ENCODE measurements around the gene CDKL4.

DNA sequence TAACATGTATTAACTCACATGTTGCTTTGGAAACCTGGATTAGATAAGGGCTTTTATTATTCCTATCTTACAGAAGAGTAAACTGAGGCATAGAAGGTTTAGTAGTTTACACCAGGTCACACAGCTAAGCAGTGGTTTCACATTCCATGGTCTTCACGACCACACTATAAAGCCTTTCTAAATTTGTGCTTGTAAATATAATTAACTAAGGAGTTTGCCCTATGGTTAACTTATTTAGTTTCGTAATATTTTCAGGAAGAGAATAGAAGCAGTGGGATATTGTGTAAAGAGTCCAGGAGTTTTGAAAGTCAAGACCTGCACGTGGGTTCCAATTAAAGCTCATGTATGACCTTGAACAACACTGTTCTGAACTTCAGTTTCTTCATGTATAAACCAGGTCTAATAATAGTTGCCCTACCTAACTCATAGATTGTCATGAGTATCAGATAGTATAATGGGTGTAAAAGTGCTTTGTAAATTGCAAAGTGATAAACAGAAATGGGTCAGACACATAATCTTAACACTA, 103.4 kb downstream of the CDKL4 start:
- TF ChIP-seq, protein P1, sequence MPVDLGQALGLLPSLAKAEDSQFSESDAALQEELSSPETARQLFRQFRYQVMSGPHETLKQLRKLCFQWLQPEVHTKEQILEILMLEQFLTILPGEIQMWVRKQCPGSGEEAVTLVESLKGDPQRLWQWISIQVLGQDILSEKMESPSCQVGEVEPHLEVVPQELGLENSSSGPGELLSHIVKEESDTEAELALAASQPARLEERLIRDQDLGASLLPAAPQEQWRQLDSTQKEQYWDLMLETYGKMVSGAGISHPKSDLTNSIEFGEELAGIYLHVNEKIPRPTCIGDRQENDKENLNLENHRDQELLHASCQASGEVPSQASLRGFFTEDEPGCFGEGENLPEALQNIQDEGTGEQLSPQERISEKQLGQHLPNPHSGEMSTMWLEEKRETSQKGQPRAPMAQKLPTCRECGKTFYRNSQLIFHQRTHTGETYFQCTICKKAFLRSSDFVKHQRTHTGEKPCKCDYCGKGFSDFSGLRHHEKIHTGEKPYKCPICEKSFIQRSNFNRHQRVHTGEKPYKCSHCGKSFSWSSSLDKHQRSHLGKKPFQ (tag by site-specific recombination; IDR thresholded peaks at IDR 0.05), result no peak
- TF ChIP-seq GLIS2 (tag by site-specific recombination; IDR thresholded peaks at IDR 0.05) (no peak), ZBTB21 (tag by site-specific recombination; IDR thresholded peaks at IDR 0.05) (no peak), ZNF514 (tag by site-specific recombination; IDR thresholded peaks at IDR 0.05) (no peak), WT1 (tag by site-specific recombination; IDR thresholded peaks at IDR 0.05) (no peak), ZNF501 (tag by site-specific recombination; IDR thresholded peaks at IDR 0.05) (no peak), IKZF3 (tag by site-specific recombination; IDR thresholded peaks at IDR 0.05) (no peak), ZNF274 (IDR thresholded peaks at IDR 0.05; ENCODE audit: low read length) (no peak), ZNF274 (tag by site-specific recombination; IDR thresholded peaks at IDR 0.05; ENCODE audit: borderline replicate concordance) (no peak), ZSCAN30 (tag by site-specific recombination; IDR thresholded peaks at IDR 0.05) (no peak), ZBTB7A (tag by site-specific recombination; IDR thresholded peaks at IDR 0.05; ENCODE audit: low read depth) (no peak), ZNF391 (tag by site-specific recombination; IDR thresholded peaks at IDR 0.05; ENCODE audit: borderline replicate concordance, low read depth) (no peak), GLIS1 (tag by site-specific recombination; IDR thresholded peaks at IDR 0.05) (no peak)
- TF ChIP-seq, protein P2, sequence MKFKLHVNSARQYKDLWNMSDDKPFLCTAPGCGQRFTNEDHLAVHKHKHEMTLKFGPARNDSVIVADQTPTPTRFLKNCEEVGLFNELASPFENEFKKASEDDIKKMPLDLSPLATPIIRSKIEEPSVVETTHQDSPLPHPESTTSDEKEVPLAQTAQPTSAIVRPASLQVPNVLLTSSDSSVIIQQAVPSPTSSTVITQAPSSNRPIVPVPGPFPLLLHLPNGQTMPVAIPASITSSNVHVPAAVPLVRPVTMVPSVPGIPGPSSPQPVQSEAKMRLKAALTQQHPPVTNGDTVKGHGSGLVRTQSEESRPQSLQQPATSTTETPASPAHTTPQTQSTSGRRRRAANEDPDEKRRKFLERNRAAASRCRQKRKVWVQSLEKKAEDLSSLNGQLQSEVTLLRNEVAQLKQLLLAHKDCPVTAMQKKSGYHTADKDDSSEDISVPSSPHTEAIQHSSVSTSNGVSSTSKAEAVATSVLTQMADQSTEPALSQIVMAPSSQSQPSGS (tag by site-specific recombination; IDR thresholded peaks at IDR 0.05; ENCODE audit: low read depth), result no peak
- TF ChIP-seq, protein P3, sequence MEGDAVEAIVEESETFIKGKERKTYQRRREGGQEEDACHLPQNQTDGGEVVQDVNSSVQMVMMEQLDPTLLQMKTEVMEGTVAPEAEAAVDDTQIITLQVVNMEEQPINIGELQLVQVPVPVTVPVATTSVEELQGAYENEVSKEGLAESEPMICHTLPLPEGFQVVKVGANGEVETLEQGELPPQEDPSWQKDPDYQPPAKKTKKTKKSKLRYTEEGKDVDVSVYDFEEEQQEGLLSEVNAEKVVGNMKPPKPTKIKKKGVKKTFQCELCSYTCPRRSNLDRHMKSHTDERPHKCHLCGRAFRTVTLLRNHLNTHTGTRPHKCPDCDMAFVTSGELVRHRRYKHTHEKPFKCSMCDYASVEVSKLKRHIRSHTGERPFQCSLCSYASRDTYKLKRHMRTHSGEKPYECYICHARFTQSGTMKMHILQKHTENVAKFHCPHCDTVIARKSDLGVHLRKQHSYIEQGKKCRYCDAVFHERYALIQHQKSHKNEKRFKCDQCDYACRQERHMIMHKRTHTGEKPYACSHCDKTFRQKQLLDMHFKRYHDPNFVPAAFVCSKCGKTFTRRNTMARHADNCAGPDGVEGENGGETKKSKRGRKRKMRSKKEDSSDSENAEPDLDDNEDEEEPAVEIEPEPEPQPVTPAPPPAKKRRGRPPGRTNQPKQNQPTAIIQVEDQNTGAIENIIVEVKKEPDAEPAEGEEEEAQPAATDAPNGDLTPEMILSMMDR (tag by site-specific recombination; IDR thresholded peaks at IDR 0.05), result no peak
